ENCODE data around the gene ARHGAP26. TPM values are rescaled to one million over a fixed set of nuclear protein-coding genes. Genes with fewer than 3 reads are reported as not detected.

ARHGAP26 gene
- total and polyA plus RNA-seq, 2 experiments from 2014 or later = 9.5 to 16.8 TPM

DNA sequence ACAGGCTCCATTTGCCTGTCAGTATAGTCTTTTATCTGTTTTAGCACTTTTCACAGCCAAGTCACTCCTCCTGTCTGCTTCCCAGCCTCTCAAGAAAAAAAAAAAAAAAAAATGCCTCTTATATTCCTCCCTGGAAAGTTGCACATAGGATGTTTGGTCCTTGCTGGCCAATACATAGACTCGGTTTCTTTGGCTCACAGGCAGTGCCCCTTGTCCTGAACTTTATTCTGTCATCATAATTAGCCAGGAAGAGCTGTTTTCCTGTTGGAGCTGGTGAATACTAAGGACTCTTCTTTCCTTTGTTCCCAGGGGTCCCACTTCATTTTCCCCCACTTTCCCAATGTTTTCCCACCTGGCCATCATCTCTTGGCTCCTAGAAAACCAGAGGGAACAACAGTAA lies 442.1 kb downstream of the ARHGAP26 start:
- Histone ChIP-seq H4K20me1 (replicated peaks; ENCODE audit: insufficient read depth) (no peaks in the 10 kb centered on the region), H3K36me3 (ENCODE audit: insufficient read depth) (peaks cover 7% of the 10 kb centered on the region; the same call in 1 of the 2 replicates), H3K4me3 (no peak overlapping the region), H3K4me2 (no peak overlapping the region), H3K27ac (ENCODE audit: low read depth) (no peak overlapping the region), H3K4me1 (ENCODE audit: insufficient read depth) (0 out of 2 replicates have a peak, but pooled peaks cover 5% of the 10 kb centered on the region), H2AFZ (no peak overlapping the region), H3F3A (replicated peaks; ENCODE audit: low read depth) (no peaks in the 10 kb centered on the region), H3K9me2 (ENCODE audit: insufficient read depth) (0 out of 2 replicates have a peak, but pooled peaks cover 5% of the 10 kb centered on the region), H3K79me2 (replicated peaks; ENCODE audit: insufficient read depth) (no peaks in the 10 kb centered on the region), H3K27me3 (ENCODE audit: insufficient read depth) (no peaks in the 10 kb centered on the region)
- ATAC-seq (no peak), DNase-seq (ENCODE audit: low spot score) (no peak)
- H3K27me3 Mint-ChIP-seq (ENCODE audit: insufficient read depth, low read depth, poor library complexity) = peaks cover 3% of the 10 kb centered on the region
- no peaks in the 10 kb centered on the region for H3K9me3 Mint-ChIP-seq
- peaks cover 30% of the 10 kb centered on the region for H3K4me1 Mint-ChIP-seq
- H3K27ac Mint-ChIP-seq = no peak overlapping the region
- TF ChIP-seq, protein P1, sequence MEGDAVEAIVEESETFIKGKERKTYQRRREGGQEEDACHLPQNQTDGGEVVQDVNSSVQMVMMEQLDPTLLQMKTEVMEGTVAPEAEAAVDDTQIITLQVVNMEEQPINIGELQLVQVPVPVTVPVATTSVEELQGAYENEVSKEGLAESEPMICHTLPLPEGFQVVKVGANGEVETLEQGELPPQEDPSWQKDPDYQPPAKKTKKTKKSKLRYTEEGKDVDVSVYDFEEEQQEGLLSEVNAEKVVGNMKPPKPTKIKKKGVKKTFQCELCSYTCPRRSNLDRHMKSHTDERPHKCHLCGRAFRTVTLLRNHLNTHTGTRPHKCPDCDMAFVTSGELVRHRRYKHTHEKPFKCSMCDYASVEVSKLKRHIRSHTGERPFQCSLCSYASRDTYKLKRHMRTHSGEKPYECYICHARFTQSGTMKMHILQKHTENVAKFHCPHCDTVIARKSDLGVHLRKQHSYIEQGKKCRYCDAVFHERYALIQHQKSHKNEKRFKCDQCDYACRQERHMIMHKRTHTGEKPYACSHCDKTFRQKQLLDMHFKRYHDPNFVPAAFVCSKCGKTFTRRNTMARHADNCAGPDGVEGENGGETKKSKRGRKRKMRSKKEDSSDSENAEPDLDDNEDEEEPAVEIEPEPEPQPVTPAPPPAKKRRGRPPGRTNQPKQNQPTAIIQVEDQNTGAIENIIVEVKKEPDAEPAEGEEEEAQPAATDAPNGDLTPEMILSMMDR (conservative IDR thresholded peaks at IDR 0.05; ENCODE audit: low read depth in 2 of 2) = no peak
- TF ChIP-seq JUNB (IDR thresholded peaks at IDR 0.05; ENCODE audit: unreplicated experiment) (no peak), CREB1 (CRISPR knock-in tag; IDR thresholded peaks at IDR 0.05; ENCODE audit: low read depth) (no peak), NANOG (IDR thresholded peaks at IDR 0.05; ENCODE audit: borderline replicate concordance) (no peak), ZNF331 (CRISPR knock-in tag; IDR thresholded peaks at IDR 0.05; ENCODE audit: low read depth) (no peak), EZH2phosphoT487 (IDR thresholded peaks at IDR 0.05; ENCODE audit: unreplicated experiment) (no peak), EZH2 (IDR thresholded peaks at IDR 0.05; ENCODE audit: low read depth, unreplicated experiment) (no peak), STAT1 (IDR thresholded peaks at IDR 0.05; ENCODE audit: unreplicated experiment) (no peak), POLR2AphosphoS5 (IDR thresholded peaks at IDR 0.05; ENCODE audit: low read depth) (no peak), ZNF114 (CRISPR knock-in tag; IDR thresholded peaks at IDR 0.05) (no peak)
- TF ChIP-seq, protein P2, sequence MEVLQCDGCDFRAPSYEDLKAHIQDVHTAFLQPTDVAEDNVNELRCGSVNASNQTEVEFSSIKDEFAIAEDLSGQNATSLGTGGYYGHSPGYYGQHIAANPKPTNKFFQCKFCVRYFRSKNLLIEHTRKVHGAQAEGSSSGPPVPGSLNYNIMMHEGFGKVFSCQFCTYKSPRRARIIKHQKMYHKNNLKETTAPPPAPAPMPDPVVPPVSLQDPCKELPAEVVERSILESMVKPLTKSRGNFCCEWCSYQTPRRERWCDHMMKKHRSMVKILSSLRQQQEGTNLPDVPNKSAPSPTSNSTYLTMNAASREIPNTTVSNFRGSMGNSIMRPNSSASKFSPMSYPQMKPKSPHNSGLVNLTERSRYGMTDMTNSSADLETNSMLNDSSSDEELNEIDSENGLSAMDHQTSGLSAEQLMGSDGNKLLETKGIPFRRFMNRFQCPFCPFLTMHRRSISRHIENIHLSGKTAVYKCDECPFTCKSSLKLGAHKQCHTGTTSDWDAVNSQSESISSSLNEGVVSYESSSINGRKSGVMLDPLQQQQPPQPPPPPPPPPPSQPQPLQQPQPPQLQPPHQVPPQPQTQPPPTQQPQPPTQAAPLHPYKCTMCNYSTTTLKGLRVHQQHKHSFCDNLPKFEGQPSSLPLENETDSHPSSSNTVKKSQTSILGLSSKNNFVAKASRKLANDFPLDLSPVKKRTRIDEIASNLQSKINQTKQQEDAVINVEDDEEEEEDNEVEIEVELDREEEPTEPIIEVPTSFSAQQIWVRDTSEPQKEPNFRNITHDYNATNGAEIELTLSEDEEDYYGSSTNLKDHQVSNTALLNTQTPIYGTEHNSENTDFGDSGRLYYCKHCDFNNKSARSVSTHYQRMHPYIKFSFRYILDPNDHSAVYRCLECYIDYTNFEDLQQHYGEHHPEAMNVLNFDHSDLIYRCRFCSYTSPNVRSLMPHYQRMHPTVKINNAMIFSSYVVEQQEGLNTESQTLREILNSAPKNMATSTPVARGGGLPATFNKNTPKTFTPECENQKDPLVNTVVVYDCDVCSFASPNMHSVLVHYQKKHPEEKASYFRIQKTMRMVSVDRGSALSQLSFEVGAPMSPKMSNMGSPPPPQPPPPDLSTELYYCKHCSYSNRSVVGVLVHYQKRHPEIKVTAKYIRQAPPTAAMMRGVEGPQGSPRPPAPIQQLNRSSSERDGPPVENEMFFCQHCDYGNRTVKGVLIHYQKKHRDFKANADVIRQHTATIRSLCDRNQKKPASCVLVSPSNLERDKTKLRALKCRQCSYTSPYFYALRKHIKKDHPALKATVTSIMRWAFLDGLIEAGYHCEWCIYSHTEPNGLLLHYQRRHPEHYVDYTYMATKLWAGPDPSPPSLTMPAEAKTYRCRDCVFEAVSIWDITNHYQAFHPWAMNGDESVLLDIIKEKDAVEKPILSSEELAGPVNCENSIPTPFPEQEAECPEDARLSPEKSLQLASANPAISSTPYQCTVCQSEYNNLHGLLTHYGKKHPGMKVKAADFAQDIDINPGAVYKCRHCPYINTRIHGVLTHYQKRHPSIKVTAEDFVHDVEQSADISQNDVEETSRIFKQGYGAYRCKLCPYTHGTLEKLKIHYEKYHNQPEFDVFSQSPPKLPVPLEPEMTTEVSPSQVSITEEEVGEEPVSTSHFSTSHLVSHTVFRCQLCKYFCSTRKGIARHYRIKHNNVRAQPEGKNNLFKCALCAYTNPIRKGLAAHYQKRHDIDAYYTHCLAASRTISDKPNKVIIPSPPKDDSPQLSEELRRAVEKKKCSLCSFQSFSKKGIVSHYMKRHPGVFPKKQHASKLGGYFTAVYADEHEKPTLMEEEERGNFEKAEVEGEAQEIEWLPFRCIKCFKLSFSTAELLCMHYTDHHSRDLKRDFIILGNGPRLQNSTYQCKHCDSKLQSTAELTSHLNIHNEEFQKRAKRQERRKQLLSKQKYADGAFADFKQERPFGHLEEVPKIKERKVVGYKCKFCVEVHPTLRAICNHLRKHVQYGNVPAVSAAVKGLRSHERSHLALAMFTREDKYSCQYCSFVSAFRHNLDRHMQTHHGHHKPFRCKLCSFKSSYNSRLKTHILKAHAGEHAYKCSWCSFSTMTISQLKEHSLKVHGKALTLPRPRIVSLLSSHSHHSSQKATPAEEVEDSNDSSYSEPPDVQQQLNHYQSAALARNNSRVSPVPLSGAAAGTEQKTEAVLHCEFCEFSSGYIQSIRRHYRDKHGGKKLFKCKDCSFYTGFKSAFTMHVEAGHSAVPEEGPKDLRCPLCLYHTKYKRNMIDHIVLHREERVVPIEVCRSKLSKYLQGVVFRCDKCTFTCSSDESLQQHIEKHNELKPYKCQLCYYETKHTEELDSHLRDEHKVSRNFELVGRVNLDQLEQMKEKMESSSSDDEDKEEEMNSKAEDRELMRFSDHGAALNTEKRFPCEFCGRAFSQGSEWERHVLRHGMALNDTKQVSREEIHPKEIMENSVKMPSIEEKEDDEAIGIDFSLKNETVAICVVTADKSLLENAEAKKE (CRISPR knock-in tag; IDR thresholded peaks at IDR 0.05) = no peak
- TF ChIP-seq, protein P3, sequence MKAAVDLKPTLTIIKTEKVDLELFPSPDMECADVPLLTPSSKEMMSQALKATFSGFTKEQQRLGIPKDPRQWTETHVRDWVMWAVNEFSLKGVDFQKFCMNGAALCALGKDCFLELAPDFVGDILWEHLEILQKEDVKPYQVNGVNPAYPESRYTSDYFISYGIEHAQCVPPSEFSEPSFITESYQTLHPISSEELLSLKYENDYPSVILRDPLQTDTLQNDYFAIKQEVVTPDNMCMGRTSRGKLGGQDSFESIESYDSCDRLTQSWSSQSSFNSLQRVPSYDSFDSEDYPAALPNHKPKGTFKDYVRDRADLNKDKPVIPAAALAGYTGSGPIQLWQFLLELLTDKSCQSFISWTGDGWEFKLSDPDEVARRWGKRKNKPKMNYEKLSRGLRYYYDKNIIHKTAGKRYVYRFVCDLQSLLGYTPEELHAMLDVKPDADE (IDR thresholded peaks at IDR 0.05) = no peak
- TF ChIP-seq, protein P4, sequence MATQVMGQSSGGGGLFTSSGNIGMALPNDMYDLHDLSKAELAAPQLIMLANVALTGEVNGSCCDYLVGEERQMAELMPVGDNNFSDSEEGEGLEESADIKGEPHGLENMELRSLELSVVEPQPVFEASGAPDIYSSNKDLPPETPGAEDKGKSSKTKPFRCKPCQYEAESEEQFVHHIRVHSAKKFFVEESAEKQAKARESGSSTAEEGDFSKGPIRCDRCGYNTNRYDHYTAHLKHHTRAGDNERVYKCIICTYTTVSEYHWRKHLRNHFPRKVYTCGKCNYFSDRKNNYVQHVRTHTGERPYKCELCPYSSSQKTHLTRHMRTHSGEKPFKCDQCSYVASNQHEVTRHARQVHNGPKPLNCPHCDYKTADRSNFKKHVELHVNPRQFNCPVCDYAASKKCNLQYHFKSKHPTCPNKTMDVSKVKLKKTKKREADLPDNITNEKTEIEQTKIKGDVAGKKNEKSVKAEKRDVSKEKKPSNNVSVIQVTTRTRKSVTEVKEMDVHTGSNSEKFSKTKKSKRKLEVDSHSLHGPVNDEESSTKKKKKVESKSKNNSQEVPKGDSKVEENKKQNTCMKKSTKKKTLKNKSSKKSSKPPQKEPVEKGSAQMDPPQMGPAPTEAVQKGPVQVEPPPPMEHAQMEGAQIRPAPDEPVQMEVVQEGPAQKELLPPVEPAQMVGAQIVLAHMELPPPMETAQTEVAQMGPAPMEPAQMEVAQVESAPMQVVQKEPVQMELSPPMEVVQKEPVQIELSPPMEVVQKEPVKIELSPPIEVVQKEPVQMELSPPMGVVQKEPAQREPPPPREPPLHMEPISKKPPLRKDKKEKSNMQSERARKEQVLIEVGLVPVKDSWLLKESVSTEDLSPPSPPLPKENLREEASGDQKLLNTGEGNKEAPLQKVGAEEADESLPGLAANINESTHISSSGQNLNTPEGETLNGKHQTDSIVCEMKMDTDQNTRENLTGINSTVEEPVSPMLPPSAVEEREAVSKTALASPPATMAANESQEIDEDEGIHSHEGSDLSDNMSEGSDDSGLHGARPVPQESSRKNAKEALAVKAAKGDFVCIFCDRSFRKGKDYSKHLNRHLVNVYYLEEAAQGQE (IDR thresholded peaks at IDR 0.05; ENCODE audit: unreplicated experiment) = no peak
- no peak overlapping the region for H3K4me3 Mint-ChIP-seq
- no peaks in the 10 kb centered on the region for H3K36me3 Mint-ChIP-seq (ENCODE audit: low read depth)

All from GM23338 (cell line).